Small intestine (tissue), 7 donors: Measurements from ENCODE around the gene PACRG. TPM values are rescaled to one million over a fixed set of nuclear protein-coding genes. Genes with fewer than 3 reads are reported as not detected.

Source experiments
- DNase-seq, 2 donors: peaks; one replicate each; pipeline versions ENCODE4 v3.0.0 to v3.0.0-alpha.2; 2013
- FAIRE-seq: peaks from 2 replicates; lab custom pipeline; 2012; peaks lifted over from hg19 to GRCh38; lab: Jason Lieb, UNC
- H3K27ac ChIP-seq, 3 donors: one replicate each; pipeline ENCODE4 v1.5.1; 2013; ENCODE audit warnings: low read length in 2 of 3, mild to moderate bottlenecking in 2 of 3, control low read depth in 1 of 3, inconsistent platforms in 1 of 3, low read depth in 1 of 3, moderate library complexity in 1 of 3
- H3K27me3 ChIP-seq, 3 donors: one replicate each; pipeline ENCODE4 v1.6.1; 2013; ENCODE audit warnings: low read length in 3 of 3, inconsistent platforms in 1 of 3; ENCODE audit not compliant: control insufficient read depth in 3 of 3, insufficient read depth in 3 of 3
- H3K36me3 ChIP-seq, 3 donors: one replicate each; pipeline ENCODE4 v1.6.1; 2013; ENCODE audit warnings: low read length in 3 of 3, inconsistent platforms in 1 of 3, low read depth in 1 of 3, mild to moderate bottlenecking in 1 of 3, moderate library complexity in 1 of 3; ENCODE audit not compliant: control insufficient read depth in 3 of 3, insufficient read depth in 2 of 3
- H3K4me1 ChIP-seq, 3 donors: one replicate each; pipeline ENCODE4 v1.6.1; 2013; ENCODE audit warnings: low read length in 2 of 3, inconsistent platforms in 1 of 3, low read depth in 1 of 3, mild to moderate bottlenecking in 1 of 3, moderate library complexity in 1 of 3; ENCODE audit not compliant: control insufficient read depth in 3 of 3, insufficient read depth in 2 of 3
- H3K4me3 ChIP-seq, 3 donors: one replicate each; pipeline ENCODE4 v1.5.1; 2013; ENCODE audit warnings: low read length in 3 of 3, control low read depth in 1 of 3, inconsistent platforms in 1 of 3, low read depth in 1 of 3, mild to moderate bottlenecking in 1 of 3, moderate library complexity in 1 of 3
- H3K9me3 ChIP-seq, 2 donors: one replicate each; pipeline ENCODE4 v1.6.1; 2013; ENCODE audit warnings: low read depth in 1 of 2, low read length in 1 of 2; ENCODE audit not compliant: control insufficient read depth in 2 of 2, insufficient read depth in 1 of 2
- WGBS, 3 donors: extraction: QIAGEN DNeasy Blood & Tissue Kit; methylation state at CpG; one replicate each; pipeline ENCODE4 v1.1.7; 2013; 5-methylcytosine and 5-hydroxymethylcytosine counted together
- polyA plus RNA-seq, 4 donors: library from polyadenylated mRNA; stranded (reverse) in 3 of 4; unstranded in 1 of 4; fragments of 200-250 nt in 3 of 4; fragments of 120-200 nt in 1 of 4; gene quantifications; one replicate each; pipeline versions ENCODE4 v1.2.1 to v1.2.3, GENCODE V29; 2013
- donor health status: healthy with polysubstance abuse.
- donor health status: control.
- donor health status: control.
- donor health status: Bipolar disorder and iron deficiency.
- donor health status: healthy.

PACRG gene
- polyA plus RNA-seq, 4 donors, result 0.49 to 1.5 TPM; not detected in 2

- DNase-seq (no peak), FAIRE-seq (no peak)
- H3K27ac ChIP-seq, result no peak overlapping the region
- H3K36me3 ChIP-seq, result no peaks in the 10 kb centered on the region
- 89% methylated on average over 14 of the region's 14 CpGs for WGBS, 3 donors
- no peaks in the 10 kb centered on the region for H3K27me3 ChIP-seq
- H3K4me1 ChIP-seq, result no peaks in the 10 kb centered on the region
- peaks cover 1 to 5% of the 10 kb centered on the region in 2 donors for H3K9me3 ChIP-seq
- no peak overlapping the region for H3K4me3 ChIP-seq
Measured at GRCh38 chr6:163170294-163170883, 442.6 kb downstream of the PACRG start.

- Histone ChIP-seq H3K27me3 (no peaks in the 10 kb centered on the region), H3K9me3 (peaks cover 0 to 5% of the 10 kb centered on the region in 2 donors), H3K36me3 (no peaks in the 10 kb centered on the region), H3K4me1 (no peaks in the 10 kb centered on the region), H3K27ac (no peak overlapping the region), H3K4me3 (no peak overlapping the region)
- WGBS, 3 donors, result 81 to 91% (median 82%) methylated on average over 6 of the region's 6 CpGs
- DNase-seq (no peak), FAIRE-seq (no peak)
Measured at GRCh38 chr6:163173741-163174140, 446.0 kb downstream of the PACRG start.

- DNase-seq (no peak), FAIRE-seq (no peak)
- H3K4me3 ChIP-seq, result no peak overlapping the region
- H3K27ac ChIP-seq, result no peak overlapping the region
- no peaks in the 10 kb centered on the region for H3K36me3 ChIP-seq
- H3K4me1 ChIP-seq, result no peaks in the 10 kb centered on the region
- WGBS, 3 donors, result 50 to 61% (median 54%) methylated on average over 4 of the region's 4 CpGs
- H3K27me3 ChIP-seq, result no peaks in the 10 kb centered on the region
- peaks cover 0 to 2% of the 10 kb centered on the region in 2 donors for H3K9me3 ChIP-seq
Measured at GRCh38 chr6:163175301-163175700, 447.5 kb downstream of the PACRG start.

- H3K27me3 ChIP-seq, result no peaks in the 10 kb centered on the region
- no peaks in the 10 kb centered on the region for H3K4me1 ChIP-seq
- H3K9me3 ChIP-seq, result no peaks in the 10 kb centered on the region
- WGBS, 3 donors, result 48 to 67% (median 56%) methylated on average over 3 of the region's 3 CpGs
- no peaks in the 10 kb centered on the region for H3K36me3 ChIP-seq
- no peak overlapping the region for H3K27ac ChIP-seq
- H3K4me3 ChIP-seq, result no peak overlapping the region
- FAIRE-seq, result no peak
- DNase-seq, result no peak
Measured at GRCh38 chr6:163176097-163176496, 448.3 kb downstream of the PACRG start.

- H3K4me3 ChIP-seq, result no peak overlapping the region
- no peaks in the 10 kb centered on the region for H3K9me3 ChIP-seq
- DNase-seq (no peak), FAIRE-seq (no peak)
- no peaks in the 10 kb centered on the region for H3K27me3 ChIP-seq
- no peaks in the 10 kb centered on the region for H3K36me3 ChIP-seq
- no peak overlapping the region for H3K27ac ChIP-seq
- no peaks in the 10 kb centered on the region for H3K4me1 ChIP-seq
- WGBS, 3 donors, result 72 to 86% (median 79%) methylated on average over 4 of the region's 4 CpGs
Measured at GRCh38 chr6:163177007-163177406, 449.2 kb downstream of the PACRG start.

GRCh38 chr6:163177892-163178420 is 450.2 kb downstream of the PACRG start:
- H3K27me3 ChIP-seq, result no peaks in the 10 kb centered on the region
- FAIRE-seq, result no peak
- WGBS, 3 donors, result 82 to 91% (median 82%) methylated on average over 11 of the region's 11 CpGs
- no peak overlapping the region for H3K4me3 ChIP-seq
- no peaks in the 10 kb centered on the region for H3K36me3 ChIP-seq
- H3K4me1 ChIP-seq, result no peaks in the 10 kb centered on the region
- no peak overlapping the region for H3K27ac ChIP-seq
- DNase-seq, result no peak
- H3K9me3 ChIP-seq, result no peaks in the 10 kb centered on the region

GRCh38 chr6:163179061-163179460 is 451.3 kb downstream of the PACRG start:
- DNase-seq, result no peak

DNA sequence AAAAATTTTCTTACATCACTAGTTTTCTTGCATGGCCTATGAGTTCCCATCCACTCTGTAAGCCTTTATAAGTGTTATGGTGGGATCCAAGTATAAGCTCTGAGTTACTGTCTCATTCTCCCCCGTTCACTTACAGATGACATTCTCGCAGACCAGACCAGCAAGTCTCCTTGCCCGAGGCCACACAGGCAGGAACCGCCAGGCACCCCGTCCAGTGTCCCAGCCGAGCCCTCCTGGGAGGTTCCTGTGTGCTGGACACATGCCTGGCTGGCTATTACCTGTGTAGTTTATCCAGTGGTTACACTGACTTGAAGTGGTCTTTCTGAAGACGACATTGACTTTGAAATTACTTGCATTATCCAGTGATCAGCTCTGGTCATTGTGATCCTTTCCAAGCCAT is 451.9 kb downstream of the PACRG start:
- WGBS, 3 donors, result 86 to 94% (median 90%) methylated on average over 7 of the region's 7 CpGs
- no peaks in the 10 kb centered on the region for H3K9me3 ChIP-seq
- DNase-seq (no peak), FAIRE-seq (no peak)
- H3K36me3 ChIP-seq, result no peaks in the 10 kb centered on the region
- H3K4me3 ChIP-seq, result no peak overlapping the region
- no peaks in the 10 kb centered on the region for H3K27me3 ChIP-seq
- H3K27ac ChIP-seq, result no peak overlapping the region
- H3K4me1 ChIP-seq, result no peaks in the 10 kb centered on the region

More at GRCh38 chr6:163179061-163179460, 451.3 kb downstream of the PACRG start:
- Histone ChIP-seq H3K27ac (no peak overlapping the region), H3K4me1 (no peaks in the 10 kb centered on the region), H3K9me3 (no peaks in the 10 kb centered on the region), H3K27me3 (no peaks in the 10 kb centered on the region), H3K36me3 (no peaks in the 10 kb centered on the region), H3K4me3 (no peak overlapping the region)
- FAIRE-seq, result no peak
- WGBS, 3 donors, result 86% methylated on average over 9 of the region's 9 CpGs
